Measurements from ENCODE around the gene NAV3. TPM values are rescaled to one million over a fixed set of nuclear protein-coding genes. Genes with fewer than 3 reads are reported as not detected.

NAV3 gene
- total and polyA plus RNA-seq, 4 donors = 0.22 to 1.7 (median 0.71) TPM

- DNase-seq (ENCODE audit: low spot score) = no peak
- 43% methylated on average over 3 of the region's 3 CpGs for WGBS
- H3K4me1 ChIP-seq (ENCODE audit: control insufficient read depth in 4 of 4, insufficient read depth in 4 of 4, low read length in 3 of 4) = no peaks in the 10 kb centered on the region
- no peaks in the 10 kb centered on the region for H3K9me3 ChIP-seq (ENCODE audit: control insufficient read depth in 4 of 4, low read length in 3 of 4)
- H3K36me3 ChIP-seq (ENCODE audit: control insufficient read depth in 4 of 4, insufficient read depth in 3 of 4, low read depth in 1 of 4, low read length in 3 of 4) = no peaks in the 10 kb centered on the region
- no peak overlapping the region for H3K4me3 ChIP-seq (ENCODE audit: low read depth in 1 of 3, low read length in 3 of 3)
- TF ChIP-seq CTCF (IDR thresholded peaks at IDR 0.05; ENCODE audit: low read depth, low read length, missing input control) = no peak
- no peak for TF ChIP-seq GABPA (IDR thresholded peaks at IDR 0.05 in 1 of 2, conservative IDR thresholded peaks at IDR 0.05 in 1 of 2)
- no peak for TF ChIP-seq EGR1 (IDR thresholded peaks at IDR 0.05; ENCODE audit: low read depth in 2 of 2)
- TF ChIP-seq SP1 (IDR thresholded peaks at IDR 0.05) = no peak
- TF ChIP-seq FOXA1 (IDR thresholded peaks at IDR 0.05) = no peak
- TF ChIP-seq HNF4G (IDR thresholded peaks at IDR 0.05) = no peak
- no peak for TF ChIP-seq RXRA (IDR thresholded peaks at IDR 0.05)
- TF ChIP-seq ZBTB33 (IDR thresholded peaks at IDR 0.05) = no peak
- no peak for TF ChIP-seq NR2F2 (IDR thresholded peaks at IDR 0.05)
- no peaks in the 10 kb centered on the region for H3K27me3 ChIP-seq (ENCODE audit: control insufficient read depth in 4 of 4, insufficient read depth in 4 of 4, low read length in 3 of 4)
- no peak overlapping the region for H3K27ac ChIP-seq (ENCODE audit: low read depth in 1 of 2, low read length in 2 of 2)
- no peak overlapping the region for H3K9ac ChIP-seq (ENCODE audit: low read depth in 1 of 2, low read length in 2 of 2)
Observed at GRCh38 chr12:77965790-77966189, 135.1 kb downstream of the NAV3 start.

- H3K27me3 ChIP-seq (ENCODE audit: control insufficient read depth in 4 of 4, insufficient read depth in 4 of 4, low read length in 3 of 4) = no peaks in the 10 kb centered on the region
- DNase-seq (ENCODE audit: low spot score) = no peak
- H3K4me1 ChIP-seq (ENCODE audit: control insufficient read depth in 4 of 4, insufficient read depth in 4 of 4, low read length in 3 of 4) = no peaks in the 10 kb centered on the region
- H3K4me3 ChIP-seq (ENCODE audit: low read depth in 1 of 3, low read length in 3 of 3) = no peak overlapping the region
- no peak overlapping the region for H3K27ac ChIP-seq (ENCODE audit: low read depth in 1 of 2, low read length in 2 of 2)
- 52% methylated on average over 2 of the region's 2 CpGs for WGBS
- no peak overlapping the region for H3K9ac ChIP-seq (ENCODE audit: low read depth in 1 of 2, low read length in 2 of 2)
- no peak for TF ChIP-seq SP1 (IDR thresholded peaks at IDR 0.05)
- TF ChIP-seq NR2F2 (IDR thresholded peaks at IDR 0.05) = no peak
- no peak for TF ChIP-seq ZBTB33 (IDR thresholded peaks at IDR 0.05)
- TF ChIP-seq ATF3 (IDR thresholded peaks at IDR 0.05) = no peak
- no peak for TF ChIP-seq RXRA (IDR thresholded peaks at IDR 0.05)
- TF ChIP-seq RAD21 (IDR thresholded peaks at IDR 0.05) = no peak
- H3K9me3 ChIP-seq (ENCODE audit: control insufficient read depth in 4 of 4, low read length in 3 of 4) = no peaks in the 10 kb centered on the region
- H3K36me3 ChIP-seq (ENCODE audit: control insufficient read depth in 4 of 4, insufficient read depth in 3 of 4, low read depth in 1 of 4, low read length in 3 of 4) = no peaks in the 10 kb centered on the region
Observed at GRCh38 chr12:77968021-77968420, 137.3 kb downstream of the NAV3 start.

- no peak overlapping the region for H3K27ac ChIP-seq (ENCODE audit: low read depth in 1 of 2, low read length in 2 of 2)
- H3K9me3 ChIP-seq (ENCODE audit: control insufficient read depth in 4 of 4, low read length in 3 of 4) = no peaks in the 10 kb centered on the region
- WGBS = 72% methylated on average over 6 of the region's 6 CpGs
- H3K27me3 ChIP-seq (ENCODE audit: control insufficient read depth in 4 of 4, insufficient read depth in 4 of 4, low read length in 3 of 4) = peaks cover 0 to 5% (median 0%) of the 10 kb centered on the region in 4 donors
- H3K4me1 ChIP-seq (ENCODE audit: control insufficient read depth in 4 of 4, insufficient read depth in 4 of 4, low read length in 3 of 4) = no peaks in the 10 kb centered on the region
- no peaks in the 10 kb centered on the region for H3K36me3 ChIP-seq (ENCODE audit: control insufficient read depth in 4 of 4, insufficient read depth in 3 of 4, low read depth in 1 of 4, low read length in 3 of 4)
- H3K9ac ChIP-seq (ENCODE audit: low read depth in 1 of 2, low read length in 2 of 2) = no peak overlapping the region
- DNase-seq (ENCODE audit: low spot score) = no peak
- H3K4me3 ChIP-seq (ENCODE audit: low read depth in 1 of 3, low read length in 3 of 3) = no peak overlapping the region
- TF ChIP-seq GABPA (IDR thresholded peaks at IDR 0.05 in 1 of 2, conservative IDR thresholded peaks at IDR 0.05 in 1 of 2) (no peak), JUND (IDR thresholded peaks at IDR 0.05) (no peak), EGR1 (IDR thresholded peaks at IDR 0.05; ENCODE audit: low read depth in 2 of 2) (no peak), SP1 (IDR thresholded peaks at IDR 0.05) (no peak), REST (IDR thresholded peaks at IDR 0.05) (no peak), CTCF (IDR thresholded peaks at IDR 0.05; ENCODE audit: low read depth, low read length, missing input control) (no peak), RAD21 (IDR thresholded peaks at IDR 0.05) (no peak)
Observed at GRCh38 chr12:77968571-77968970, 137.9 kb downstream of the NAV3 start.
